ENCODE results near the gene RNF13. TPM values are rescaled to one million over a fixed set of nuclear protein-coding genes. Genes with fewer than 3 reads are reported as not detected.

The RNF13 gene
- total and polyA plus RNA-seq, 2 of the 4 experiments (the other 2 are of a cell fraction), result 12.8 to 29.8 TPM

GRCh38 chr3:149777414-149778214 lies 35.4 kb upstream of the RNF13 start:
- no peak overlapping the region for H2BK5ac ChIP-seq (ENCODE audit: low read depth, low read length, poor library complexity, severe bottlenecking)
- ChIA-PET CTCF (interaction anchor here (1.5 kb wide), 2 partner anchors 12 to 30 kb away, joined by 3 to 5 read pairs; no protein-coding TSS in a partner anchor), POLR2A (ENCODE audit: unreplicated experiment) (no interaction called here)
- peak overlapping the region; percentile 68 for H3K4ac ChIP-seq (ENCODE audit: low read depth, low read length)
- peak overlapping the region; percentile 24 for H3K14ac ChIP-seq (replicated peaks; ENCODE audit: low read depth, low read length)
- peak overlapping the region; percentile 41; the same call in 1 of the 2 replicates for H2AK5ac ChIP-seq (ENCODE audit: low read depth, low read length)
- no peaks in the 10 kb centered on the region for H4K20me1 ChIP-seq (ENCODE audit: insufficient read depth, low read length)
- WGBS, 2 experiments (ENCODE audit: extremely low coverage in 2 of 2, insufficient read length in 1 of 2), result 60% methylated on average over 1 of the region's 2 CpGs; no CpG with 5 or more reads in 1 of the 2 experiments
- peak overlapping the region in 1 of 2 experiments; percentile 12; a peak in 1 of 4 replicates for H4K8ac ChIP-seq (ENCODE audit: low read depth in 2 of 2, low read length in 2 of 2)
- peak; percentile 71 for ATAC-seq (ENCODE audit: low read depth)
- peak overlapping the region; percentile 54 for H2BK120ac ChIP-seq (ENCODE audit: low read depth, low read length)
- H2BK20ac ChIP-seq (ENCODE audit: low read depth, low read length), result peak overlapping the region; percentile 75
- no peak overlapping the region for H2AK9ac ChIP-seq (replicated peaks; ENCODE audit: low read depth, low read length, poor library complexity)
- peak overlapping the region; percentile 15; the same call in 1 of the 2 replicates for H3K4me2 ChIP-seq (ENCODE audit: low read depth, low read length)
- H4K5ac ChIP-seq (ENCODE audit: low read depth, low read length), result no peak overlapping the region; the same call in 1 of the 2 replicates
- peaks cover 4% of the 10 kb centered on the region for H3K4me1 ChIP-seq (ENCODE audit: control insufficient read depth, insufficient read depth, low read length)
- peak overlapping the region; percentile 4; the same call in 1 of the 2 replicates for H3K23ac ChIP-seq (ENCODE audit: low read depth, low read length)
- in situ Hi-C loops (cut with MboI; ENCODE audit: low sequenced_read_pairs), result no loop called here
- no peak overlapping the region for H3K4me3 ChIP-seq (ENCODE audit: insufficient read depth, low read depth, low read length)
- no peaks in the 10 kb centered on the region for H3K36me3 ChIP-seq (ENCODE audit: control insufficient read depth, insufficient read depth, low read length)
- no peak overlapping the region; the same call in 1 of the 2 replicates for H4K91ac ChIP-seq (ENCODE audit: insufficient read depth, low read depth, low read length)
- dilution Hi-C loops (cut with HindIII; ENCODE audit: low sequenced_read_pairs, unreplicated experiment), result no loop called here
- no peak overlapping the region for H3K9ac ChIP-seq (ENCODE audit: low read depth, low read length)
- H3K56ac ChIP-seq (ENCODE audit: extremely low read depth, insufficient read depth, low read length), result no peak overlapping the region
- H2BK15ac ChIP-seq (ENCODE audit: low read depth, low read length), result no peak overlapping the region
- BruUV-seq (replicated peaks), result no TSS peak
- no peaks in the 10 kb centered on the region for H3K27me3 ChIP-seq (ENCODE audit: control insufficient read depth, insufficient read depth, low read length)
- intact Hi-C loops (cut with micrococcal nuclease), result no loop called here
- peak; percentile 23 for DNase-seq
- peak overlapping the region; percentile 26; the same call in 1 of the 2 replicates for H3K18ac ChIP-seq (ENCODE audit: low read depth, low read length)
- peaks cover 0 to 3% of the 10 kb centered on the region in 2 experiments; a peak in 1 of 4 replicates for H3K79me1 ChIP-seq (ENCODE audit: low read depth in 1 of 2, low read length in 2 of 2)
- peaks cover 6% of the 10 kb centered on the region for H3K9me1 ChIP-seq (ENCODE audit: insufficient read depth, low read length)
- peak overlapping the region; percentile 6 for H2AFZ ChIP-seq (replicated peaks; ENCODE audit: low read length, poor library complexity)
- no peaks in the 10 kb centered on the region for H3K9me3 ChIP-seq (ENCODE audit: control insufficient read depth, insufficient read depth, low read length)
- TF ChIP-seq RAD21 (IDR thresholded peaks at IDR 0.05; ENCODE audit: low read length), result no peak
- no peak for TF ChIP-seq BHLHE40 (IDR thresholded peaks at IDR 0.05; ENCODE audit: low read depth, low read length)
- TF ChIP-seq MAFK (IDR thresholded peaks at IDR 0.05; ENCODE audit: low read depth, low read length), result no peak
- TF ChIP-seq MAZ (IDR thresholded peaks at IDR 0.05; ENCODE audit: borderline replicate concordance, low read depth, low read length), result no peak
- no peak for TF ChIP-seq NFE2L2 (IDR thresholded peaks at IDR 0.05; ENCODE audit: low read depth, low read length)
- TF ChIP-seq RFX5 (IDR thresholded peaks at IDR 0.05; ENCODE audit: low read depth, low read length), result no peak
- TF ChIP-seq, protein P1, sequence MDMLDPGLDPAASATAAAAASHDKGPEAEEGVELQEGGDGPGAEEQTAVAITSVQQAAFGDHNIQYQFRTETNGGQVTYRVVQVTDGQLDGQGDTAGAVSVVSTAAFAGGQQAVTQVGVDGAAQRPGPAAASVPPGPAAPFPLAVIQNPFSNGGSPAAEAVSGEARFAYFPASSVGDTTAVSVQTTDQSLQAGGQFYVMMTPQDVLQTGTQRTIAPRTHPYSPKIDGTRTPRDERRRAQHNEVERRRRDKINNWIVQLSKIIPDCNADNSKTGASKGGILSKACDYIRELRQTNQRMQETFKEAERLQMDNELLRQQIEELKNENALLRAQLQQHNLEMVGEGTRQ (IDR thresholded peaks at IDR 0.05; ENCODE audit: low read depth, low read length), result no peak
- no peak for TF ChIP-seq CTCF (conservative IDR thresholded peaks at IDR 0.05; ENCODE audit: low read depth, low read length)
- TF ChIP-seq MXI1 (IDR thresholded peaks at IDR 0.05; ENCODE audit: borderline replicate concordance, low read depth, low read length), result no peak
- TF ChIP-seq CEBPB (IDR thresholded peaks at IDR 0.05; ENCODE audit: low read depth, low read length), result no peak
- H3K27ac ChIP-seq (ENCODE audit: insufficient read depth, low read length), result no peak overlapping the region

Measured in IMR-90 (cell line).